OCI-LY7 (cell line): Measurements from ENCODE around the gene SRC. TPM values are rescaled to one million over a fixed set of nuclear protein-coding genes. Genes with fewer than 3 reads are reported as not detected.
"Not testable (repeated sequence)": the region's sequence is repeated elsewhere in the genome, so short reads cannot be mapped to it uniquely, and the experiment has no call there.

Experiments used
- BruUV-seq: library from RNA; stranded (reverse); fragments of 400-500 nt; replicated peaks from 2 replicates; lab custom pipeline; 2021; lab: Mats Ljungman, UMichigan
- CTCF ChIA-PET: fragments of 300-600 bp; sonication (Branson Sonifier 250); formaldehyde crosslinking; loops from one replicate; lab custom pipeline; 2022; ENCODE audit warnings: antibody characterized with exemption; ENCODE audit not compliant: unreplicated experiment; lab: Charles Lee
- POLR2A ChIA-PET: fragments of 300-600 bp; sonication (Branson Sonifier 250); formaldehyde crosslinking; loops from one replicate; lab custom pipeline; 2022; ENCODE audit warnings: antibody characterized with exemption; lab: Charles Lee
- DNase-seq: peaks from one replicate; pipeline ENCODE4 v3.0.0-alpha.2; 2015; ENCODE audit warnings: low spot score
- H2AFZ ChIP-seq: fragments of 200-600 bp; sonication (generic), shearing (Covaris generic); 2 replicates; pipeline ENCODE4 v1.6.1; 2014; ENCODE audit warnings: mild to moderate bottlenecking, antibody characterized with exemption, low read length, moderate library complexity
- H3K27ac ChIP-seq: fragments of 200-600 bp; sonication (generic); 2 replicates; pipeline ENCODE4 v1.5.1; 2014; ENCODE audit warnings: mixed run types, low read depth, mild to moderate bottlenecking, moderate library complexity, low read length, inconsistent platforms; ENCODE audit not compliant: poor library complexity, severe bottlenecking
- H3K36me3 ChIP-seq: fragments of 200-600 bp; sonication (generic); 2 replicates; pipeline ENCODE4 v1.6.1; 2014; ENCODE audit warnings: mild to moderate bottlenecking, antibody characterized with exemption, low read length, moderate library complexity, mixed read lengths; ENCODE audit not compliant: insufficient read depth
- H3K4me1 ChIP-seq: fragments of 200-600 bp; sonication (generic); 2 replicates; pipeline ENCODE4 v1.5.1; 2014; ENCODE audit warnings: mild to moderate bottlenecking, low read length; ENCODE audit not compliant: insufficient read depth, poor library complexity, severe bottlenecking
- H3K4me2 ChIP-seq: fragments of 200-600 bp; sonication (generic); 2 replicates; pipeline ENCODE4 v1.6.1; 2014; ENCODE audit warnings: mild to moderate bottlenecking, low read length
- H3K4me3 ChIP-seq: fragments of 200-600 bp; sonication (generic); 2 replicates; pipeline ENCODE4 v1.5.1; 2014; ENCODE audit warnings: mild to moderate bottlenecking, low read depth, low read length; ENCODE audit not compliant: poor library complexity, severe bottlenecking
- H3K79me2 ChIP-seq: fragments of 200-600 bp; sonication (generic); 2 replicates; pipeline ENCODE4 v1.6.1; 2016; ENCODE audit warnings: low read depth, mild to moderate bottlenecking, low read length, moderate library complexity, mixed read lengths; ENCODE audit not compliant: insufficient read depth
- H3K9me2 ChIP-seq: fragments of 200-600 bp; sonication (generic); 2 replicates; pipeline ENCODE4 v1.6.1; 2016; ENCODE audit warnings: mild to moderate bottlenecking, low read length, mixed read lengths; ENCODE audit not compliant: insufficient read depth
- H3K9me3 ChIP-seq: fragments of 200-600 bp; sonication (generic); 2 replicates; pipeline ENCODE4 v1.6.1; 2014; ENCODE audit warnings: mild to moderate bottlenecking, mixed run types, low read length, mixed read lengths
- H4K20me1 ChIP-seq: fragments of 200-600 bp; sonication (generic); 2 replicates; pipeline ENCODE4 v1.6.1; 2014; ENCODE audit warnings: mild to moderate bottlenecking, antibody characterized with exemption, low read length, moderate library complexity, mixed read lengths; ENCODE audit not compliant: insufficient read depth
- EZH2phosphoT487 ChIP-seq: fragments of 200-600 bp; sonication (generic); IDR thresholded peaks from 2 replicates; pipeline ENCODE4 v1.6.1; 2018; ENCODE audit warnings: low read depth, borderline replicate concordance, mild to moderate bottlenecking, mixed run types, antibody characterized with exemption, low read length, moderate library complexity, mixed read lengths
- intact Hi-C: fragments of 100-400 bp; cut with micrococcal nuclease; formaldehyde crosslinking; loops from one replicate; pipeline ENCODE4 v1.10.0; 2022; ENCODE audit not compliant: unreplicated experiment
- total RNA-seq, 2 experiments: library from RNA; depleted of rRNA in 1 of 2; stranded (reverse); fragments of >200 nt in 1 of 2; shearing (Covaris generic) in 1 of 2; gene quantifications; 2 replicates each; pipeline ENCODE4 v1.2.3, GENCODE V29; 2014 to 2022
- TF ChIP-seq, protein P1 (sequence below): fragments of 200-600 bp; sonication (generic); conservative IDR thresholded peaks from 2 replicates; pipeline ENCODE4 v1.5.1; 2014; ENCODE audit warnings: mild to moderate bottlenecking, antibody characterized with exemption, low read length, moderate library complexity, mixed read lengths

Gene SRC
- total RNA-seq, 2 experiments from 2014 or later = 0.72 to 3.7 TPM

DNA sequence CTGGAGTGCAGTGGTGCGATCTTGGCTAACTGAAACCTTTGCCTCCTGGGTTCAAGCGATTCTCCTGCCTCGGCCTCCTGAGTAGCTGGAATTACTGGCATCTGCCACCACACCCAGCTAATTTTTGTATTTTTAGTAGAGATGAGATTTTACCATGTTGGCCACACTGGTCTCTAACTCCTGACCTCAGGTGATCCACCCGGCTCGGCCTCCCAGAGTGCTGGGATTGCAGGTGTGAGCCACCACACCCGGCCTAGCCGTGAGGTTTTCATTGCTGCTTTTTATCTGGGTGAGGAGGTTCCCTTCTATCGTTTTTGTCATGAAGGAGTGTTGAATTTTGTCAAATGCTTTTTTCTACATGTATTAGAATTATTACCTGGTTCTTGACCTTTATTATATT is 23.9 kb downstream of the SRC start:
- BruUV-seq = no TSS peak
- ChIA-PET POLR2A (no interaction called here), CTCF (no interaction called here)
- no peak for DNase-seq
- no peaks in the 10 kb centered on the region for H3K79me2 ChIP-seq
- no peak overlapping the region for H3K4me3 ChIP-seq
- intact Hi-C loops = no loop called here
- H3K27ac ChIP-seq = no peak overlapping the region
- H2AFZ ChIP-seq = no peak overlapping the region
- TF ChIP-seq, protein P1, sequence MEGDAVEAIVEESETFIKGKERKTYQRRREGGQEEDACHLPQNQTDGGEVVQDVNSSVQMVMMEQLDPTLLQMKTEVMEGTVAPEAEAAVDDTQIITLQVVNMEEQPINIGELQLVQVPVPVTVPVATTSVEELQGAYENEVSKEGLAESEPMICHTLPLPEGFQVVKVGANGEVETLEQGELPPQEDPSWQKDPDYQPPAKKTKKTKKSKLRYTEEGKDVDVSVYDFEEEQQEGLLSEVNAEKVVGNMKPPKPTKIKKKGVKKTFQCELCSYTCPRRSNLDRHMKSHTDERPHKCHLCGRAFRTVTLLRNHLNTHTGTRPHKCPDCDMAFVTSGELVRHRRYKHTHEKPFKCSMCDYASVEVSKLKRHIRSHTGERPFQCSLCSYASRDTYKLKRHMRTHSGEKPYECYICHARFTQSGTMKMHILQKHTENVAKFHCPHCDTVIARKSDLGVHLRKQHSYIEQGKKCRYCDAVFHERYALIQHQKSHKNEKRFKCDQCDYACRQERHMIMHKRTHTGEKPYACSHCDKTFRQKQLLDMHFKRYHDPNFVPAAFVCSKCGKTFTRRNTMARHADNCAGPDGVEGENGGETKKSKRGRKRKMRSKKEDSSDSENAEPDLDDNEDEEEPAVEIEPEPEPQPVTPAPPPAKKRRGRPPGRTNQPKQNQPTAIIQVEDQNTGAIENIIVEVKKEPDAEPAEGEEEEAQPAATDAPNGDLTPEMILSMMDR = no peak
- no peak for TF ChIP-seq EZH2phosphoT487
- H3K9me3 ChIP-seq = 0 out of 2 replicates have a peak, but pooled peaks cover 5% of the 10 kb centered on the region
- no peak overlapping the region for H3K4me2 ChIP-seq
- H3K36me3 ChIP-seq = no peaks in the 10 kb centered on the region
- H3K9me2 ChIP-seq = no peaks in the 10 kb centered on the region
- peaks cover 36% of the 10 kb centered on the region for H3K4me1 ChIP-seq
- no peaks in the 10 kb centered on the region for H4K20me1 ChIP-seq

DNA sequence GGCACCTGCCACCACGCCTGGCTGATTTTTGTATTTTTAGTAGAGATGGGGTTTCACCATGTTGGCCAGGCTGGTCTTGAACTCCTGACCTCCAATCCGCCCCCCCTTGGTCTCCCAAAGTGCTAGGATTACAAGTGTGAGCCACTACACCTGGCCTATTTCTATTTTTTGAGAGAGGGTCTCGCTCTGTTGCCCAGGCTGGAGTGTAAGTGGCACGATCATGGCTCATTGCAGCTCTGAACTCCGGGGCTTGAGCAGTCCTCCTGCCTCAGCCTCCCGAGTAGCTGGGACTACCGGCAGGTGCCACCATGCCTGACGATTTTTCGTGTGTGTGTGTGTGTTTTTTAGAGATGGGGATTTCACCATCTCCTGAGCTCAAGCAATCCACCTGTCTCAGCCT is 25.9 kb downstream of the SRC start:
- H3K36me3 ChIP-seq, BruUV-seq, H3K9me3 ChIP-seq, H3K9me2 ChIP-seq, CTCF ChIA-PET, H4K20me1 ChIP-seq, H3K79me2 ChIP-seq, H3K27ac ChIP-seq, intact Hi-C loops, DNase-seq, H3K4me3 ChIP-seq, H2AFZ ChIP-seq: not testable (repeated sequence)
- Histone ChIP-seq H3K4me2 (0 out of 2 replicates have a peak overlapping the region, but pooled peaks have one; percentile 10), H3K4me1 (peaks cover 31% of the 10 kb centered on the region)
- POLR2A ChIA-PET = interaction anchor here (0.6 to 1.2 kb wide), 2 partner anchors 10 to 103 kb away, joined by 3 to 6 read pairs; no protein-coding TSS in a partner anchor

DNA sequence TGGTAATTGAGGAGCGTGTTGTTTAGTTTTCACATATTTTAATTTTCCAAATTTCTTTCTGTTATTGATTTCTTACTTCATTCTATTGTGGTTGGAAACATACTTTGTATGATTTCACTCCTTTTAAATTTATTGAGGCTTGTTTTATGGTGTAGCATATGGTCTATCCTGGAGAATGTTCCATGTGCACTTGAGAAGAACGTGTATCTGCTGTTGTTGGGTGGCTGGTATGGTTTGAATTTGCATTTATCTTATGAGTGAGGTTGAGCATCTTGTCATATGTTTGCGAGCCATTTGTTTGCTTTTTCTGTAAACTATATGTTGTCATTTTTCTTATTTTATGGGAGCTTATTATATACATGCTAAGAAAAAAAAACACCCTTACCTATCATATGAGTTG is 26.5 kb downstream of the SRC start:
- intact Hi-C loops = no loop called here
- BruUV-seq = no TSS peak
- no peak for TF ChIP-seq EZH2phosphoT487
- TF ChIP-seq, protein P1 = no peak
- no peak overlapping the region for H3K4me3 ChIP-seq
- H3K27ac ChIP-seq = no peak overlapping the region
- CTCF ChIA-PET = no interaction called here
- no peaks in the 10 kb centered on the region for H3K9me2 ChIP-seq
- no peaks in the 10 kb centered on the region for H3K36me3 ChIP-seq
- H3K79me2 ChIP-seq = no peaks in the 10 kb centered on the region
- POLR2A ChIA-PET = interaction anchor here (1.2 kb wide), 1 partner anchor 10 kb away, joined by 3 read pairs; no protein-coding TSS in a partner anchor
- DNase-seq = no peak
- no peaks in the 10 kb centered on the region for H4K20me1 ChIP-seq
- peaks cover 33% of the 10 kb centered on the region for H3K4me1 ChIP-seq
- no peak overlapping the region for H2AFZ ChIP-seq
- no peak overlapping the region for H3K4me2 ChIP-seq
- peaks cover 10% of the 10 kb centered on the region; the same call in 1 of the 2 replicates for H3K9me3 ChIP-seq
